Fibroblast of lung (primary cell): ENCODE results near the gene NOL11.
"Not testable (repeated sequence)": the region's sequence is repeated elsewhere in the genome, so short reads cannot be mapped to it uniquely, and the experiment has no call there.

Experiments
- EZH2 ChIP-seq: IDR thresholded peaks from 2 replicates; pipeline ENCODE4 v1.5.1; 2012; ENCODE audit warnings: low read length, control low read depth, mild to moderate bottlenecking; ENCODE audit errors: missing control alignments
- TF ChIP-seq, protein P1 (sequence below), 2 donors: IDR thresholded peaks in 1 of 2; conservative IDR thresholded peaks in 1 of 2; 1 replicate in 1 of 2; 2 replicates in 1 of 2; pipeline ENCODE4 v1.5.1; 2011 to 2012; ENCODE audit warnings: low read length in 2 of 2, control low read depth in 1 of 2, inconsistent platforms in 1 of 2, low read depth in 1 of 2, mild to moderate bottlenecking in 1 of 2

DNA sequence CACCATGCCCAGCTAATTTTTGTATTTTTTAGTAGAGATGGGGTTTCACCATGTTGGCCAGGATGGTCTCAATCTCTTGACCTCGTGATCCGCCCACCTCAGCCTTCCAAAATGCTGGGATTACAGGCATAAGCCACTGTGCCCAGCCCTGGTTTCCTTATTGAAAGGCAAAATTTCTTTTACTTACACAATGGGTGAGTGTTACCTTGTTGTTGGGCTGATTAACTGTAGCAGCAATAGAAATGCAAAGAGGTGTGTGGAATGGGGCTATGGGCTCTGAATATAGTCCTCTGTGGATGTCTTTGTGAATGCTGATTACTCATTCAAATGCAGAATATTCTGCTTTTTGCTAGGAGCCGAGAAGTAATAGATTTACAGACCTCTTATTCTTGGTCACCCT, 34.4 kb downstream of the NOL11 start:
- TF ChIP-seq, protein P1, sequence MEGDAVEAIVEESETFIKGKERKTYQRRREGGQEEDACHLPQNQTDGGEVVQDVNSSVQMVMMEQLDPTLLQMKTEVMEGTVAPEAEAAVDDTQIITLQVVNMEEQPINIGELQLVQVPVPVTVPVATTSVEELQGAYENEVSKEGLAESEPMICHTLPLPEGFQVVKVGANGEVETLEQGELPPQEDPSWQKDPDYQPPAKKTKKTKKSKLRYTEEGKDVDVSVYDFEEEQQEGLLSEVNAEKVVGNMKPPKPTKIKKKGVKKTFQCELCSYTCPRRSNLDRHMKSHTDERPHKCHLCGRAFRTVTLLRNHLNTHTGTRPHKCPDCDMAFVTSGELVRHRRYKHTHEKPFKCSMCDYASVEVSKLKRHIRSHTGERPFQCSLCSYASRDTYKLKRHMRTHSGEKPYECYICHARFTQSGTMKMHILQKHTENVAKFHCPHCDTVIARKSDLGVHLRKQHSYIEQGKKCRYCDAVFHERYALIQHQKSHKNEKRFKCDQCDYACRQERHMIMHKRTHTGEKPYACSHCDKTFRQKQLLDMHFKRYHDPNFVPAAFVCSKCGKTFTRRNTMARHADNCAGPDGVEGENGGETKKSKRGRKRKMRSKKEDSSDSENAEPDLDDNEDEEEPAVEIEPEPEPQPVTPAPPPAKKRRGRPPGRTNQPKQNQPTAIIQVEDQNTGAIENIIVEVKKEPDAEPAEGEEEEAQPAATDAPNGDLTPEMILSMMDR (conservative IDR thresholded peaks at IDR 0.05 in 1 of 2, IDR thresholded peaks at IDR 0.05 in 1 of 2; ENCODE audit: low read depth in 1 of 2, low read length in 2 of 2): not testable (repeated sequence)
- TF ChIP-seq EZH2: not testable (repeated sequence)
